Neural cell (in vitro differentiated cells): ENCODE results near the gene LCE1E. TPM values are rescaled to one million over a fixed set of nuclear protein-coding genes. Genes with fewer than 3 reads are reported as not detected.

Experiments used
- H2AFZ ChIP-seq: fragments of 200-600, 300-800 bp; sonication (generic), shearing (Covaris generic); 2 replicates; pipeline ENCODE4 v1.6.0; 2014; ENCODE audit warnings: low read depth, mild to moderate bottlenecking, antibody characterized with exemption, low read length, moderate library complexity
- H3F3A ChIP-seq: fragments of 200-600 bp; shearing (Covaris generic); 2 replicates; pipeline ENCODE4 v1.6.1; 2016; ENCODE audit warnings: mild to moderate bottlenecking, moderate library complexity, mixed read lengths, antibody characterized with exemption, low read length; ENCODE audit not compliant: insufficient read depth, poor library complexity, severe bottlenecking
- H3K27ac ChIP-seq: fragments of 200-600, 300-800 bp; sonication (generic), shearing (Covaris generic); 2 replicates; pipeline ENCODE4 v1.5.1; 2014; ENCODE audit warnings: mild to moderate bottlenecking, low read length, moderate library complexity
- H3K27me3 ChIP-seq: fragments of 300-800, 200-600 bp; sonication (generic), shearing (Covaris generic); 2 replicates; pipeline ENCODE4 v1.6.0; 2014; ENCODE audit warnings: mild to moderate bottlenecking, low read depth, low read length, moderate library complexity; ENCODE audit not compliant: insufficient read depth
- H3K36me3 ChIP-seq: fragments of 300-800, 200-600 bp; sonication (generic), shearing (Covaris generic); 2 replicates; pipeline ENCODE4 v1.5.1; 2014; ENCODE audit warnings: mild to moderate bottlenecking, antibody characterized with exemption, low read length, moderate library complexity; ENCODE audit not compliant: insufficient read depth
- H3K4me2 ChIP-seq: fragments of 300-800, 200-600 bp; sonication (generic), shearing (Covaris generic); 2 replicates; pipeline ENCODE4 v1.6.0; 2014; ENCODE audit warnings: mild to moderate bottlenecking, low read length
- H3K4me3 ChIP-seq: fragments of 300-800, 200-600 bp; sonication (generic), shearing (Covaris generic); 2 replicates; pipeline ENCODE4 v1.5.1; 2014; ENCODE audit warnings: mild to moderate bottlenecking, low read length, moderate library complexity
- H3K79me2 ChIP-seq: fragments of 200-600 bp; shearing (Covaris generic); replicated peaks from 2 replicates; pipeline ENCODE4 v1.6.0; 2014; ENCODE audit warnings: mild to moderate bottlenecking, low read length, moderate library complexity; ENCODE audit not compliant: insufficient read depth
- H3K9ac ChIP-seq: fragments of 300-800, 200-600 bp; sonication (generic), shearing (Covaris generic); 2 replicates; pipeline ENCODE4 v1.6.1; 2016; ENCODE audit warnings: mild to moderate bottlenecking, low read length, mixed read lengths
- H3K9me2 ChIP-seq: fragments of 200-600 bp; shearing (Covaris generic); 2 replicates; pipeline ENCODE4 v1.6.1; 2016; ENCODE audit warnings: mild to moderate bottlenecking, low read length, mixed read lengths; ENCODE audit not compliant: insufficient read depth
- H3K9me3 ChIP-seq: fragments of 200-600, 300-800 bp; sonication (generic), shearing (Covaris generic); 2 replicates; pipeline ENCODE4 v1.6.1; 2016; ENCODE audit warnings: mild to moderate bottlenecking, mixed run types, low read length, moderate library complexity, mixed read lengths
- H4K20me1 ChIP-seq: fragments of 200-600 bp; shearing (Covaris generic); 2 replicates; pipeline ENCODE4 v1.6.1; 2016; ENCODE audit warnings: mild to moderate bottlenecking, mixed run types; ENCODE audit not compliant: insufficient read depth
- CTCF ChIP-seq: fragments of 450-650 bp; IDR thresholded peaks from 2 replicates; pipeline ENCODE4 v1.5.1; 2014; ENCODE audit warnings: antibody characterized with exemption, mild to moderate bottlenecking, moderate library complexity; ENCODE audit not compliant: poor library complexity, severe bottlenecking
- EP300 ChIP-seq: fragments of 450-650 bp; conservative IDR thresholded peaks from 2 replicates; pipeline ENCODE4 v1.6.1; 2014; ENCODE audit warnings: antibody characterized with exemption, mild to moderate bottlenecking, moderate library complexity; ENCODE audit not compliant: poor library complexity, severe bottlenecking
- EZH2 ChIP-seq: fragments of 200-600, 300-800 bp; shearing (Covaris generic), sonication (generic); IDR thresholded peaks from 2 replicates; pipeline ENCODE4 v1.6.1; 2014; ENCODE audit warnings: antibody characterized with exemption, low read length, borderline replicate concordance, mild to moderate bottlenecking; ENCODE audit not compliant: insufficient read depth, poor library complexity, severe bottlenecking
- MXI1 ChIP-seq: fragments of 450-650 bp; conservative IDR thresholded peaks from 2 replicates; pipeline ENCODE4 v1.6.1; 2014; ENCODE audit warnings: antibody characterized with exemption, mild to moderate bottlenecking; ENCODE audit not compliant: poor library complexity, severe bottlenecking
- POLR2AphosphoS5 ChIP-seq: IDR thresholded peaks from 2 replicates; pipeline ENCODE4 v1.6.1; 2012
- RAD21 ChIP-seq: fragments of 450-650 bp; conservative IDR thresholded peaks from 2 replicates; pipeline ENCODE4 v1.6.1; 2014; ENCODE audit warnings: antibody characterized with exemption, mild to moderate bottlenecking, moderate library complexity
- REST ChIP-seq: IDR thresholded peaks from 2 replicates; pipeline ENCODE4 v1.6.1; 2012; ENCODE audit warnings: borderline replicate concordance
- SMC3 ChIP-seq: fragments of 450-650 bp; conservative IDR thresholded peaks from 2 replicates; pipeline ENCODE4 v1.6.1; 2014; ENCODE audit warnings: antibody characterized with exemption, mild to moderate bottlenecking, moderate library complexity; ENCODE audit not compliant: poor library complexity
- TAF1 ChIP-seq: IDR thresholded peaks from 2 replicates; pipeline ENCODE4 v1.6.1; 2012; ENCODE audit warnings: low read depth
- polyA plus RNA-seq: library from polyadenylated mRNA; depleted of rRNA; stranded (reverse); fragments of >200 nt; gene quantifications from 2 replicates; pipeline ENCODE4 v1.2.3, GENCODE V29; 2014

The LCE1E gene
- polyA plus RNA-seq, 1 donor from 2014 or later = not detected

- H3F3A ChIP-seq = no peaks in the 10 kb centered on the region
- no peaks in the 10 kb centered on the region for H4K20me1 ChIP-seq
- H3K79me2 ChIP-seq = no peaks in the 10 kb centered on the region
- H3K4me3 ChIP-seq = no peak overlapping the region
- H3K27ac ChIP-seq = no peak overlapping the region
- H3K9me3 ChIP-seq = no peaks in the 10 kb centered on the region
- H3K9me2 ChIP-seq = no peaks in the 10 kb centered on the region
- no peaks in the 10 kb centered on the region for H3K36me3 ChIP-seq
- no peaks in the 10 kb centered on the region for H3K27me3 ChIP-seq
- H3K9ac ChIP-seq = no peak overlapping the region
- no peak overlapping the region for H3K4me2 ChIP-seq
- no peak overlapping the region for H2AFZ ChIP-seq
- TF ChIP-seq POLR2AphosphoS5 (no peak), CTCF (no peak), EZH2 (no peak), SMC3 (no peak), EP300 (no peak), TAF1 (no peak), REST (no peak), MXI1 (no peak), RAD21 (no peak)
Measured at GRCh38 chr1:152823294-152823693, 37.2 kb downstream of the LCE1E start.

- Histone ChIP-seq H3K36me3 (no peaks in the 10 kb centered on the region), H3K27me3 (no peaks in the 10 kb centered on the region), H3F3A (no peaks in the 10 kb centered on the region), H4K20me1 (no peaks in the 10 kb centered on the region), H3K9me3 (no peaks in the 10 kb centered on the region), H2AFZ (no peak overlapping the region), H3K4me3 (no peak overlapping the region), H3K79me2 (no peaks in the 10 kb centered on the region), H3K4me2 (no peak overlapping the region), H3K27ac (no peak overlapping the region), H3K9me2 (no peaks in the 10 kb centered on the region), H3K9ac (no peak overlapping the region)
- TF ChIP-seq POLR2AphosphoS5 = no peak
- no peak for TF ChIP-seq CTCF
- no peak for TF ChIP-seq REST
- TF ChIP-seq MXI1 = no peak
Measured at GRCh38 chr1:152824964-152825363, 38.9 kb downstream of the LCE1E start.
